HEK293 (cell line): ENCODE measurements around the gene DHRS7.

Experiments
- CTCF ChIA-PET: fragments of 350-600 bp; formaldehyde crosslinking; extraction: SDS; loops from one replicate; lab custom pipeline; 2021; ENCODE audit warnings: antibody characterized with exemption; lab: Yijun Ruan, JAX
- POLR2A ChIA-PET: fragments of 300-600 bp; formaldehyde crosslinking; extraction: SDS; loops from one replicate; lab custom pipeline; 2020; ENCODE audit warnings: antibody characterized with exemption, inconsistent platforms; lab: Yijun Ruan, JAX
- H3K27ac ChIP-seq: fragments of 200-500 bp; sonication (Bioruptor generic); 2 replicates; pipeline ENCODE4 v1.5.1; 2014; ENCODE audit warnings: low read depth, low read length, control low read depth, inconsistent platforms; ENCODE audit errors: extremely low read depth
- H3K36me3 ChIP-seq, 2 experiments: fragments of 200-500 bp in 1 of 2; sonication (Bioruptor generic) in 1 of 2; 1 replicate in 1 of 2; 2 replicates in 1 of 2; pipeline ENCODE4 v1.5.1; 2014 to 2017; ENCODE audit warnings: inconsistent platforms in 2 of 2, low read length in 2 of 2; ENCODE audit not compliant: control insufficient read depth in 2 of 2, insufficient read depth in 1 of 2
- H3K4me1 ChIP-seq: fragments of 200-500 bp; sonication (Bioruptor generic); 2 replicates; pipeline ENCODE4 v1.5.1; 2014; ENCODE audit warnings: mild to moderate bottlenecking, low read length, inconsistent platforms; ENCODE audit not compliant: control insufficient read depth, insufficient read depth
- H3K4me3 ChIP-seq: 2 replicates; pipeline ENCODE4 v1.5.1; 2011; ENCODE audit warnings: low read depth, mild to moderate bottlenecking, control low read depth, low read length, moderate library complexity
- H3K9me3 ChIP-seq: fragments of 200-500 bp; sonication (Bioruptor generic); 2 replicates; pipeline ENCODE4 v1.5.1; 2014; ENCODE audit warnings: low read depth, low read length, inconsistent platforms; ENCODE audit not compliant: control insufficient read depth, insufficient read depth
- KLF9 ChIP-seq: fragments of 450-650 bp; formaldehyde crosslinking; IDR thresholded peaks from 2 replicates; pipeline ENCODE4 v1.5.1; 2016; ENCODE audit warnings: missing biosample characterization, missing genetic modification characterization, low read depth
- PRDM1 ChIP-seq: fragments of 450-650 bp; formaldehyde crosslinking; IDR thresholded peaks from 2 replicates; pipeline ENCODE4; 2016; ENCODE audit warnings: missing biosample characterization, missing genetic modification characterization
- ZBTB1 ChIP-seq: fragments of 450-650 bp; formaldehyde crosslinking; IDR thresholded peaks from 2 replicates; pipeline ENCODE4 v1.5.1; 2016; ENCODE audit warnings: missing biosample characterization, missing genetic modification characterization
- ZBTB7A ChIP-seq: fragments of 450-650 bp; formaldehyde crosslinking; IDR thresholded peaks from 2 replicates; pipeline ENCODE4 v1.5.1; 2016; ENCODE audit warnings: low read depth, missing biosample characterization, missing genetic modification characterization
- ZFHX2 ChIP-seq: fragments of 450-650 bp; formaldehyde crosslinking; conservative IDR thresholded peaks from 2 replicates; pipeline ENCODE4 v1.5.1; 2016; ENCODE audit warnings: missing biosample characterization, missing genetic modification characterization
- ZFP41 ChIP-seq: fragments of 450-650 bp; formaldehyde crosslinking; IDR thresholded peaks from 2 replicates; pipeline ENCODE4 v1.5.1; 2016; ENCODE audit warnings: missing biosample characterization, missing genetic modification characterization, borderline replicate concordance
- ZNF10 ChIP-seq: fragments of 450-650 bp; formaldehyde crosslinking; IDR thresholded peaks from 2 replicates; pipeline ENCODE4 v1.5.1; 2017; ENCODE audit warnings: missing biosample characterization, missing genetic modification characterization
- ZNF112 ChIP-seq: fragments of 450-650 bp; formaldehyde crosslinking; IDR thresholded peaks from 2 replicates; pipeline ENCODE4 v1.5.0; 2017; ENCODE audit warnings: missing biosample characterization, missing genetic modification characterization
- ZNF133 ChIP-seq: fragments of 450-650 bp; formaldehyde crosslinking; IDR thresholded peaks from 2 replicates; pipeline ENCODE4 v1.5.1; 2016; ENCODE audit warnings: missing biosample characterization, missing genetic modification characterization
- ZNF175 ChIP-seq: fragments of 450-650 bp; formaldehyde crosslinking; IDR thresholded peaks from 2 replicates; pipeline ENCODE4 v1.5.1; 2016; ENCODE audit warnings: missing biosample characterization, missing genetic modification characterization
- ZNF239 ChIP-seq: fragments of 450-650 bp; formaldehyde crosslinking; IDR thresholded peaks from 2 replicates; pipeline ENCODE4 v1.5.1; 2016; ENCODE audit warnings: missing biosample characterization, missing genetic modification characterization
- ZNF274 ChIP-seq, 2 experiments: fragments of 200-500 bp in 1 of 2; fragments of 450-650 bp in 1 of 2; sonication (Bioruptor generic) in 1 of 2; formaldehyde crosslinking in 1 of 2; IDR thresholded peaks; 2 replicates each; pipeline versions ENCODE4 v1.5.1 to v1.6.1; 2014 to 2016; ENCODE audit warnings: borderline replicate concordance in 1 of 2, inconsistent platforms in 1 of 2, low read length in 1 of 2, missing biosample characterization in 1 of 2, missing genetic modification characterization in 1 of 2
- ZNF354C ChIP-seq: fragments of 450-650 bp; formaldehyde crosslinking; IDR thresholded peaks from 2 replicates; pipeline ENCODE4 v1.5.1; 2016; ENCODE audit warnings: missing biosample characterization, missing genetic modification characterization, low read depth, borderline replicate concordance
- ZNF366 ChIP-seq: fragments of 450-650 bp; formaldehyde crosslinking; conservative IDR thresholded peaks from 2 replicates; pipeline ENCODE4 v1.5.1; 2016; ENCODE audit warnings: missing biosample characterization, missing genetic modification characterization
- ZNF521 ChIP-seq: fragments of 450-650 bp; formaldehyde crosslinking; IDR thresholded peaks from 2 replicates; pipeline ENCODE4 v1.5.1; 2017; ENCODE audit warnings: missing biosample characterization, mild to moderate bottlenecking, missing genetic modification characterization
- ZNF529 ChIP-seq: fragments of 450-650 bp; formaldehyde crosslinking; IDR thresholded peaks from 2 replicates; pipeline ENCODE4 v1.5.1; 2017; ENCODE audit warnings: missing genetic modification characterization, missing biosample characterization; ENCODE audit not compliant: insufficient replicate concordance
- ZNF548 ChIP-seq: fragments of 450-650 bp; formaldehyde crosslinking; IDR thresholded peaks from 2 replicates; pipeline ENCODE4 v1.5.1; 2016; ENCODE audit warnings: missing biosample characterization, missing genetic modification characterization
- ZNF571 ChIP-seq: fragments of 450-650 bp; formaldehyde crosslinking; IDR thresholded peaks from 2 replicates; pipeline ENCODE4 v1.5.0; 2017; ENCODE audit warnings: missing biosample characterization, missing genetic modification characterization
- ZNF626 ChIP-seq: fragments of 450-650 bp; sonication (Bioruptor Pico); formaldehyde crosslinking; IDR thresholded peaks from 2 replicates; pipeline ENCODE4 v1.5.1; 2018; ENCODE audit warnings: missing biosample characterization, missing genetic modification characterization, inconsistent platforms
- ZNF670 ChIP-seq: fragments of 450-650 bp; formaldehyde crosslinking; IDR thresholded peaks from 2 replicates; pipeline ENCODE4 v1.5.1; 2016; ENCODE audit warnings: missing biosample characterization, missing genetic modification characterization, low read depth
- ZNF707 ChIP-seq: fragments of 450-650 bp; formaldehyde crosslinking; IDR thresholded peaks from 2 replicates; pipeline ENCODE4 v1.5.1; 2016; ENCODE audit warnings: missing biosample characterization, missing genetic modification characterization
- ZSCAN30 ChIP-seq: fragments of 450-650 bp; IDR thresholded peaks from 2 replicates; pipeline ENCODE4 v1.5.1; 2018; ENCODE audit warnings: missing biosample characterization, mild to moderate bottlenecking, missing genetic modification characterization, moderate library complexity
- TF ChIP-seq, protein P1 (sequence below): fragments of 450-650 bp; formaldehyde crosslinking; conservative IDR thresholded peaks from 2 replicates; pipeline ENCODE4 v1.5.1; 2016; ENCODE audit warnings: low read depth, missing biosample characterization, missing genetic modification characterization
- TF ChIP-seq, protein P2 (sequence below): fragments of 450-650 bp; formaldehyde crosslinking; IDR thresholded peaks from 2 replicates; pipeline ENCODE4 v1.5.1; 2016; ENCODE audit warnings: missing biosample characterization, missing genetic modification characterization

DHRS7 gene

DNA sequence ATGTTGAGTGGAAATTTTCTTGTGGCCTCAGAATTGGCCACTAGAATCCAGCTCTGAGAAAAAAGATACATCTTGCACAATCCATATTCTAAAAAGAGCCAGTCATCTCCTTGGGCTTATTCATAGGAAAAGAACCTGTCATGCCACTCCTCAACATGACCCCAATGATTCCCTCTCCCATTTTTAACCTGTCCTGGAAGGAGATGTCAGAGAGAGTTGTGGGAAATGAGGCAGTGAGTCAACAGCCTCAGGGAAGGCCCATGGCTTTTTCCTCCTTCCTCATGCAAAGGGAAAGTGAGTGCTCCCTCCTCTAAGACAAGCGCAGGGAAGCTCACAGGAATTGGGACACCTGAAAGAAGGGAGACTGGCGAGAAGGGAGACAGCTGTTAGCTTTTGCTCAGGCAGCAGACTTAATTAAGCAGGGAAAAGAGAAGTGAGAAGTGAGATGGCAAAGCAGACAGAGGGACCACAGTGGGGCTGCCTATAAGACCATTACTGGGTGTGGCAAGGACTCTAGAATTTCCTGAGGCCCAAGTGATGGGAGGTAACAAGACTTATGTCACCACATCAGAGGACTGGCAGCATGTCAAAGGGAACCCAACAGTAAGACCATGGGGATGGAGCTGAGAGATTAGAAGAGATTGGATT lies 10.2 kb upstream of the DHRS7 start:
- CTCF ChIA-PET, result interaction anchor here (1.4 to 1.6 kb wide), 2 partner anchors 8 to 10 kb away, joined by 3 to 5 read pairs; no protein-coding TSS in a partner anchor
- POLR2A ChIA-PET, result no interaction called here
- no peak overlapping the region for H3K27ac ChIP-seq
- no peak for TF ChIP-seq ZSCAN30
- TF ChIP-seq ZNF571 (tag by site-specific recombination), result no peak
- TF ChIP-seq ZNF10 (tag by site-specific recombination), result no peak
- no peak for TF ChIP-seq ZNF354C
- TF ChIP-seq ZNF521, result no peak
- TF ChIP-seq ZNF529 (tag by site-specific recombination), result no peak
- TF ChIP-seq ZNF112 (tag by site-specific recombination), result no peak
- no peak for TF ChIP-seq ZFP41 (tag by site-specific recombination)
- no peak for TF ChIP-seq ZNF175 (tag by site-specific recombination)
- TF ChIP-seq ZNF670 (tag by site-specific recombination), result no peak
- TF ChIP-seq PRDM1 (tag by site-specific recombination), result no peak
- TF ChIP-seq ZNF366, result no peak
- no peak for TF ChIP-seq ZBTB7A
- TF ChIP-seq ZNF707, result no peak
- TF ChIP-seq, all 188 proteins: peak for 0
- H3K36me3 ChIP-seq, result no peaks in the 10 kb centered on the region
- no peaks in the 10 kb centered on the region for H3K9me3 ChIP-seq
- H3K4me1 ChIP-seq, result no peaks in the 10 kb centered on the region
- H3K4me3 ChIP-seq, result no peak overlapping the region

DNA sequence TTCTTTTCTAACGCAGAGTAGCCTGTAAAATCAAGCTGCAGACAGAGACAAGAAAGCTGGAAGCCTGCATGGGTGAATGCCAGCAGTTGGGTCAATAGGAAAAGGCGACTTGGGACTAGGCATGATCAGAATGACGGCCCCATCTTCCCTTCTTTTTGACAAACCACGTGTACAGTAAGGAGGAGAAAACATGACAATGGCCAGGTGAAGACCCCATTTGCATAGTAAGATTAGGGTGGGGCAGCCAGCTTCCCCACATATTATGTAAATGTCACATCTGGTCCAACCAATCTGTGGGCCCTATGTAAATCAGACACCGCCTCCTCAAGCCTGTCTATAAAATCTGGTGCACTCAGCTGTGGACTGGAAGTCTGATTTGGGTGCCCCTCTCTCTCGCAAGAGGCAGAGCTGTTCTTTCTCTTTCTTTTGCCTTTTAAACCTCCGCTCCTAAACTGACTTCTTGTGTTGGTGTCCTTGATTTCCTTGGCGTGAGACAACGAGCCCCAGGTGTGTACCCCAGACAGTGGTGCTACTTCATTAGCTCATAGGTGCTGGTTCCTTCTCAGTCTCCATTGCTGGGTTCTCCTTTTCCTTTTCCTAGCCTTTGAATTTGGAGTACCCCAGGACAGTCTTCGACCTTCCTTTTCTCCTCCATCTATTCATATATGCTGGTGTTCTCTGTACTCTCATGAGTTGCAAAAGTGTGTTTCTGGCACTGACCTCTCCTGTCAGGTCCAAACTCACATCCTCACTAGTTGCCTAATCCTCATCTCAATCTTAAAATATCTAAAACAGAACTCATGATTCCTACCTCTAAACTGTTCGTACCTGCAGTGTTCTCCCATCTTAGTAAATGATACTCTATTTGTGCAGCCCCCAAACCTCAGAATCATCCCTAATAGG lies 9.4 kb upstream of the DHRS7 start:
- no peak overlapping the region for H3K27ac ChIP-seq
- TF ChIP-seq, protein P1, sequence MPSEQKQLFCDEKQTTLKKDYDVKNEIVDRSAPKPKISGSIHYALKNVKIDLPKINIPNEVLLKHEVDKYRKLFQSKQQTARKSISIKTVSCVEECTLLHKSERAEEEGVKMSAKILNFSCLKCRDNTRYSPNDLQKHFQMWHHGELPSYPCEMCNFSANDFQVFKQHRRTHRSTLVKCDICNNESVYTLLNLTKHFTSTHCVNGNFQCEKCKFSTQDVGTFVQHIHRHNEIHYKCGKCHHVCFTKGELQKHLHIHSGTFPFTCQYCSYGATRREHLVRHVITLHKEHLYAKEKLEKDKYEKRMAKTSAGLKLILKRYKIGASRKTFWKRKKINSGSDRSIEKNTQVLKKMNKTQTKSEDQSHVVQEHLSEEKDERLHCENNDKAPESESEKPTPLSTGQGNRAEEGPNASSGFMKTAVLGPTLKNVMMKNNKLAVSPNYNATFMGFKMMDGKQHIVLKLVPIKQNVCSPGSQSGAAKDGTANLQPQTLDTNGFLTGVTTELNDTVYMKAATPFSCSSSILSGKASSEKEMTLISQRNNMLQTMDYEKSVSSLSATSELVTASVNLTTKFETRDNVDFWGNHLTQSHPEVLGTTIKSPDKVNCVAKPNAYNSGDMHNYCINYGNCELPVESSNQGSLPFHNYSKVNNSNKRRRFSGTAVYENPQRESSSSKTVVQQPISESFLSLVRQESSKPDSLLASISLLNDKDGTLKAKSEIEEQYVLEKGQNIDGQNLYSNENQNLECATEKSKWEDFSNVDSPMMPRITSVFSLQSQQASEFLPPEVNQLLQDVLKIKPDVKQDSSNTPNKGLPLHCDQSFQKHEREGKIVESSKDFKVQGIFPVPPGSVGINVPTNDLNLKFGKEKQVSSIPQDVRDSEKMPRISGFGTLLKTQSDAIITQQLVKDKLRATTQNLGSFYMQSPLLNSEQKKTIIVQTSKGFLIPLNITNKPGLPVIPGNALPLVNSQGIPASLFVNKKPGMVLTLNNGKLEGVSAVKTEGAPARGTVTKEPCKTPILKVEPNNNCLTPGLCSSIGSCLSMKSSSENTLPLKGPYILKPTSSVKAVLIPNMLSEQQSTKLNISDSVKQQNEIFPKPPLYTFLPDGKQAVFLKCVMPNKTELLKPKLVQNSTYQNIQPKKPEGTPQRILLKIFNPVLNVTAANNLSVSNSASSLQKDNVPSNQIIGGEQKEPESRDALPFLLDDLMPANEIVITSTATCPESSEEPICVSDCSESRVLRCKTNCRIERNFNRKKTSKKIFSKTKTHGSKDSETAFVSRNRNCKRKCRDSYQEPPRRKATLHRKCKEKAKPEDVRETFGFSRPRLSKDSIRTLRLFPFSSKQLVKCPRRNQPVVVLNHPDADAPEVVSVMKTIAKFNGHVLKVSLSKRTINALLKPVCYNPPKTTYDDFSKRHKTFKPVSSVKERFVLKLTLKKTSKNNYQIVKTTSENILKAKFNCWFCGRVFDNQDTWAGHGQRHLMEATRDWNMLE (tag by site-specific recombination), result no peak
- TF ChIP-seq ZNF626 (tag by site-specific recombination) (no peak), ZNF10 (tag by site-specific recombination) (no peak), ZNF548 (tag by site-specific recombination) (no peak), ZBTB1 (tag by site-specific recombination) (no peak), ZNF239 (no peak), ZNF133 (tag by site-specific recombination) (no peak), ZNF529 (tag by site-specific recombination) (no peak), KLF9 (no peak), PRDM1 (tag by site-specific recombination) (no peak), ZNF274 (IDR thresholded peaks at IDR 0.05; ENCODE audit: low read length) (no peak), ZNF274 (tag by site-specific recombination; IDR thresholded peaks at IDR 0.05; ENCODE audit: borderline replicate concordance) (no peak), ZFHX2 (tag by site-specific recombination) (no peak)
- TF ChIP-seq, protein P2, sequence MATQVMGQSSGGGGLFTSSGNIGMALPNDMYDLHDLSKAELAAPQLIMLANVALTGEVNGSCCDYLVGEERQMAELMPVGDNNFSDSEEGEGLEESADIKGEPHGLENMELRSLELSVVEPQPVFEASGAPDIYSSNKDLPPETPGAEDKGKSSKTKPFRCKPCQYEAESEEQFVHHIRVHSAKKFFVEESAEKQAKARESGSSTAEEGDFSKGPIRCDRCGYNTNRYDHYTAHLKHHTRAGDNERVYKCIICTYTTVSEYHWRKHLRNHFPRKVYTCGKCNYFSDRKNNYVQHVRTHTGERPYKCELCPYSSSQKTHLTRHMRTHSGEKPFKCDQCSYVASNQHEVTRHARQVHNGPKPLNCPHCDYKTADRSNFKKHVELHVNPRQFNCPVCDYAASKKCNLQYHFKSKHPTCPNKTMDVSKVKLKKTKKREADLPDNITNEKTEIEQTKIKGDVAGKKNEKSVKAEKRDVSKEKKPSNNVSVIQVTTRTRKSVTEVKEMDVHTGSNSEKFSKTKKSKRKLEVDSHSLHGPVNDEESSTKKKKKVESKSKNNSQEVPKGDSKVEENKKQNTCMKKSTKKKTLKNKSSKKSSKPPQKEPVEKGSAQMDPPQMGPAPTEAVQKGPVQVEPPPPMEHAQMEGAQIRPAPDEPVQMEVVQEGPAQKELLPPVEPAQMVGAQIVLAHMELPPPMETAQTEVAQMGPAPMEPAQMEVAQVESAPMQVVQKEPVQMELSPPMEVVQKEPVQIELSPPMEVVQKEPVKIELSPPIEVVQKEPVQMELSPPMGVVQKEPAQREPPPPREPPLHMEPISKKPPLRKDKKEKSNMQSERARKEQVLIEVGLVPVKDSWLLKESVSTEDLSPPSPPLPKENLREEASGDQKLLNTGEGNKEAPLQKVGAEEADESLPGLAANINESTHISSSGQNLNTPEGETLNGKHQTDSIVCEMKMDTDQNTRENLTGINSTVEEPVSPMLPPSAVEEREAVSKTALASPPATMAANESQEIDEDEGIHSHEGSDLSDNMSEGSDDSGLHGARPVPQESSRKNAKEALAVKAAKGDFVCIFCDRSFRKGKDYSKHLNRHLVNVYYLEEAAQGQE (tag by site-specific recombination), result no peak
- TF ChIP-seq, all 188 proteins: peak for 0
- no peaks in the 10 kb centered on the region for H3K4me1 ChIP-seq
- no peaks in the 10 kb centered on the region for H3K9me3 ChIP-seq
- H3K4me3 ChIP-seq, result no peak overlapping the region
- POLR2A ChIA-PET, result no interaction called here
- CTCF ChIA-PET, result interaction anchor here (0.6 to 1.6 kb wide), 4 partner anchors 9 to 1111 kb away, joined by 3 to 5 read pairs (median 4); no protein-coding TSS in a partner anchor
- H3K36me3 ChIP-seq, result no peaks in the 10 kb centered on the region
